ENCODE results near the gene MAP2K5.
A peak's percentile ranks its signal among the peaks of the same experiment; 100 is the strongest.

MAP2K5 gene

GRCh38 chr15:67732164-67732563, 189.7 kb downstream of the MAP2K5 start:
- Histone ChIP-seq H3K27me3 (replicated peaks; ENCODE audit: insufficient read depth, low read length) (no peaks in the 10 kb centered on the region), H3K79me2 (ENCODE audit: low read length) (no peaks in the 10 kb centered on the region), H3K9me2 (replicated peaks; ENCODE audit: insufficient read depth, low read length) (no peaks in the 10 kb centered on the region), H3K4me2 (ENCODE audit: low read depth, low read length) (no peak overlapping the region), H3K4me3 (ENCODE audit: low read length) (no peak overlapping the region), H3K9ac (ENCODE audit: low read length) (no peak overlapping the region), H3K4me1 (ENCODE audit: low read length) (peaks cover 15% of the 10 kb centered on the region), H4K20me1 (ENCODE audit: insufficient read depth, low read length) (no peaks in the 10 kb centered on the region), H3K27ac (ENCODE audit: low read length) (no peak overlapping the region), H3K36me3 (replicated peaks; ENCODE audit: insufficient read depth, low read length) (no peaks in the 10 kb centered on the region), H3K9me3 (replicated peaks; ENCODE audit: insufficient read depth, low read length) (no peaks in the 10 kb centered on the region), H3F3A (ENCODE audit: insufficient read depth, low read length) (no peaks in the 10 kb centered on the region), H2AFZ (ENCODE audit: low read length) (no peak overlapping the region)
- no peak for DNase-seq
- TF ChIP-seq, protein P1, sequence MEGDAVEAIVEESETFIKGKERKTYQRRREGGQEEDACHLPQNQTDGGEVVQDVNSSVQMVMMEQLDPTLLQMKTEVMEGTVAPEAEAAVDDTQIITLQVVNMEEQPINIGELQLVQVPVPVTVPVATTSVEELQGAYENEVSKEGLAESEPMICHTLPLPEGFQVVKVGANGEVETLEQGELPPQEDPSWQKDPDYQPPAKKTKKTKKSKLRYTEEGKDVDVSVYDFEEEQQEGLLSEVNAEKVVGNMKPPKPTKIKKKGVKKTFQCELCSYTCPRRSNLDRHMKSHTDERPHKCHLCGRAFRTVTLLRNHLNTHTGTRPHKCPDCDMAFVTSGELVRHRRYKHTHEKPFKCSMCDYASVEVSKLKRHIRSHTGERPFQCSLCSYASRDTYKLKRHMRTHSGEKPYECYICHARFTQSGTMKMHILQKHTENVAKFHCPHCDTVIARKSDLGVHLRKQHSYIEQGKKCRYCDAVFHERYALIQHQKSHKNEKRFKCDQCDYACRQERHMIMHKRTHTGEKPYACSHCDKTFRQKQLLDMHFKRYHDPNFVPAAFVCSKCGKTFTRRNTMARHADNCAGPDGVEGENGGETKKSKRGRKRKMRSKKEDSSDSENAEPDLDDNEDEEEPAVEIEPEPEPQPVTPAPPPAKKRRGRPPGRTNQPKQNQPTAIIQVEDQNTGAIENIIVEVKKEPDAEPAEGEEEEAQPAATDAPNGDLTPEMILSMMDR (IDR thresholded peaks at IDR 0.05; ENCODE audit: low read length), result no peak
- TF ChIP-seq EZH2phosphoT487 (IDR thresholded peaks at IDR 0.05; ENCODE audit: low read length) (no peak), EZH2 (optimal IDR thresholded peaks at IDR 0.05; ENCODE audit: low read depth, low read length) (no peak)

- Histone ChIP-seq H3K9me3 (replicated peaks; ENCODE audit: insufficient read depth, low read length) (no peaks in the 10 kb centered on the region), H4K20me1 (ENCODE audit: insufficient read depth, low read length) (no peaks in the 10 kb centered on the region), H3K27ac (ENCODE audit: low read length) (no peak overlapping the region), H2AFZ (ENCODE audit: low read length) (no peak overlapping the region), H3K79me2 (ENCODE audit: low read length) (no peaks in the 10 kb centered on the region), H3K9ac (ENCODE audit: low read length) (no peak overlapping the region), H3K4me2 (ENCODE audit: low read depth, low read length) (no peak overlapping the region), H3F3A (ENCODE audit: insufficient read depth, low read length) (no peaks in the 10 kb centered on the region), H3K4me3 (ENCODE audit: low read length) (no peak overlapping the region), H3K27me3 (replicated peaks; ENCODE audit: insufficient read depth, low read length) (no peaks in the 10 kb centered on the region), H3K4me1 (ENCODE audit: low read length) (peaks cover 15% of the 10 kb centered on the region), H3K9me2 (replicated peaks; ENCODE audit: insufficient read depth, low read length) (no peaks in the 10 kb centered on the region), H3K36me3 (replicated peaks; ENCODE audit: insufficient read depth, low read length) (no peaks in the 10 kb centered on the region)
- TF ChIP-seq, protein P1 (IDR thresholded peaks at IDR 0.05; ENCODE audit: low read length), result no peak
- no peak for TF ChIP-seq EZH2 (optimal IDR thresholded peaks at IDR 0.05; ENCODE audit: low read depth, low read length)
- no peak for TF ChIP-seq EZH2phosphoT487 (IDR thresholded peaks at IDR 0.05; ENCODE audit: low read length)
- DNase-seq, result no peak
These were observed 190.3 kb downstream of the MAP2K5 start for GRCh38 chr15:67732671-67733374.

DNA sequence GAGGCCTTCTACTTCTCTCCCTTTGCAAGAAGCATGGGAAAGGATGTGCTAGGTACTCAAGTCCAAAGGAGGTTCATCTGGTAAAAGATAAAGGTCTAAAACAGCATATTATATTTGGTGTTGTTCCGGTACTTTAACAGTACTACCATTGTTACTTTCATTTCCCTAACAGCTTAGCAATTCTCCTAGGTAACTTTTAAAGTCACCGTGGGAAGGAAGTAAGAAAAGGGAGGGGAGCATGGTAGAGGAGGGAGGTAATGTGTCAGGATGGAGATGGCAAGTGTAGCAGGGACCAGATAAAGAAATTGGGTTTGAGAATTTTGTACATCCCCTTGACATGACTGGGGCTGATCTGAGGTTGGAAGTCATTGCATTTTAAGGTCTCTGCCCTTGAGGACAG, 193.4 kb downstream of the MAP2K5 start:
- DNase-seq, result peak; percentile 26

More for the DNA sequence above, 193.4 kb downstream of the MAP2K5 start:
- Histone ChIP-seq H3K27me3 (replicated peaks; ENCODE audit: insufficient read depth, low read length) (no peaks in the 10 kb centered on the region), H3K9me2 (replicated peaks; ENCODE audit: insufficient read depth, low read length) (no peaks in the 10 kb centered on the region), H3K9me3 (replicated peaks; ENCODE audit: insufficient read depth, low read length) (no peaks in the 10 kb centered on the region), H3K4me2 (ENCODE audit: low read depth, low read length) (peak overlapping the region; percentile 44), H3K4me1 (ENCODE audit: low read length) (peaks cover 15% of the 10 kb centered on the region), H3K4me3 (ENCODE audit: low read length) (peak overlapping the region; percentile 4; the same call in 1 of the 2 replicates), H3K27ac (ENCODE audit: low read length) (no peak overlapping the region), H4K20me1 (ENCODE audit: insufficient read depth, low read length) (no peaks in the 10 kb centered on the region), H3K79me2 (ENCODE audit: low read length) (no peaks in the 10 kb centered on the region), H3F3A (ENCODE audit: insufficient read depth, low read length) (no peaks in the 10 kb centered on the region), H2AFZ (ENCODE audit: low read length) (no peak overlapping the region), H3K9ac (ENCODE audit: low read length) (no peak overlapping the region), H3K36me3 (replicated peaks; ENCODE audit: insufficient read depth, low read length) (no peaks in the 10 kb centered on the region)
- TF ChIP-seq, protein P1 (IDR thresholded peaks at IDR 0.05; ENCODE audit: low read length), result no peak
- TF ChIP-seq EZH2phosphoT487 (IDR thresholded peaks at IDR 0.05; ENCODE audit: low read length) (no peak), EZH2 (optimal IDR thresholded peaks at IDR 0.05; ENCODE audit: low read depth, low read length) (no peak)

All from MM.1S (cell line).